ENCODE measurements around the gene LARGE2.

GRCh38 chr11:45877845-45878244 lies 44.6 kb upstream of the LARGE2 start:
- TF ChIP-seq ZNF404 (tag by site-specific recombination; IDR thresholded peaks at IDR 0.05): no peak
- TF ChIP-seq, protein P1, sequence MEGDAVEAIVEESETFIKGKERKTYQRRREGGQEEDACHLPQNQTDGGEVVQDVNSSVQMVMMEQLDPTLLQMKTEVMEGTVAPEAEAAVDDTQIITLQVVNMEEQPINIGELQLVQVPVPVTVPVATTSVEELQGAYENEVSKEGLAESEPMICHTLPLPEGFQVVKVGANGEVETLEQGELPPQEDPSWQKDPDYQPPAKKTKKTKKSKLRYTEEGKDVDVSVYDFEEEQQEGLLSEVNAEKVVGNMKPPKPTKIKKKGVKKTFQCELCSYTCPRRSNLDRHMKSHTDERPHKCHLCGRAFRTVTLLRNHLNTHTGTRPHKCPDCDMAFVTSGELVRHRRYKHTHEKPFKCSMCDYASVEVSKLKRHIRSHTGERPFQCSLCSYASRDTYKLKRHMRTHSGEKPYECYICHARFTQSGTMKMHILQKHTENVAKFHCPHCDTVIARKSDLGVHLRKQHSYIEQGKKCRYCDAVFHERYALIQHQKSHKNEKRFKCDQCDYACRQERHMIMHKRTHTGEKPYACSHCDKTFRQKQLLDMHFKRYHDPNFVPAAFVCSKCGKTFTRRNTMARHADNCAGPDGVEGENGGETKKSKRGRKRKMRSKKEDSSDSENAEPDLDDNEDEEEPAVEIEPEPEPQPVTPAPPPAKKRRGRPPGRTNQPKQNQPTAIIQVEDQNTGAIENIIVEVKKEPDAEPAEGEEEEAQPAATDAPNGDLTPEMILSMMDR (tag by site-specific recombination; IDR thresholded peaks at IDR 0.05): no peak
